H1 (cell line): ENCODE data around the gene ATP1A1. TPM values are rescaled to one million over a fixed set of nuclear protein-coding genes. Genes with fewer than 3 reads are reported as not detected.

Experiments used
- ASH2L ChIP-seq: fragments of 200-600, 300-600 bp; sonication (generic); IDR thresholded peaks from one replicate; pipeline ENCODE4 v1.7.1; 2017; ENCODE audit warnings: low read length
- CTBP2 ChIP-seq: IDR thresholded peaks from 2 replicates; pipeline ENCODE4 v1.7.0; 2011; ENCODE audit warnings: borderline replicate concordance, mild to moderate bottlenecking, moderate library complexity, mixed read lengths, low read length; ENCODE audit not compliant: insufficient read depth, insufficient read length
- FOSL1 ChIP-seq: IDR thresholded peaks from 2 replicates; pipeline ENCODE4 v1.6.1; 2011; ENCODE audit warnings: mild to moderate bottlenecking, low read depth, low read length, moderate library complexity; ENCODE audit not compliant: insufficient read depth
- NANOG ChIP-seq: IDR thresholded peaks from 2 replicates; pipeline ENCODE4 v1.6.1; 2011; ENCODE audit warnings: low read length, low read depth, mild to moderate bottlenecking, inconsistent platforms; ENCODE audit not compliant: insufficient read depth, poor library complexity, severe bottlenecking
- RAD21 ChIP-seq, 2 experiments: IDR thresholded peaks in 1 of 2; conservative IDR thresholded peaks in 1 of 2; 2 replicates each; pipeline ENCODE4 v1.6.1; 2011; ENCODE audit warnings: low read depth in 2 of 2, low read length in 2 of 2, improper control_type of control experiment in 1 of 2, inconsistent platforms in 1 of 2, mild to moderate bottlenecking in 1 of 2, moderate library complexity in 1 of 2
- SIN3A ChIP-seq, 2 experiments: IDR thresholded peaks in 1 of 2; conservative IDR thresholded peaks in 1 of 2; 2 replicates each; pipeline ENCODE4 v1.6.1; 2011 to 2012; ENCODE audit warnings: low read length in 2 of 2, improper control_type of control experiment in 1 of 2, low read depth in 1 of 2, mild to moderate bottlenecking in 1 of 2
- SP2 ChIP-seq: IDR thresholded peaks from 2 replicates; pipeline ENCODE4 v1.6.1; 2012; ENCODE audit warnings: mild to moderate bottlenecking, low read length, inconsistent platforms
- SRF ChIP-seq: IDR thresholded peaks from 2 replicates; pipeline ENCODE4 v1.6.1; 2011; ENCODE audit warnings: mild to moderate bottlenecking, low read depth, low read length, moderate library complexity
- polyA plus RNA-seq, 7 experiments: library from polyadenylated mRNA; depleted of rRNA in 3 of 7; stranded (reverse) in 5 of 7; unstranded in 2 of 7; fragments of >200 nt in 5 of 7; fragments of 200-250 nt in 2 of 7; gene quantifications; 1 replicate in 5 of 7; 2 replicates in 1 of 7; 4 replicates in 1 of 7; pipeline versions ENCODE4 v1.2.1 to v1.2.3, GENCODE V29; 2011 to 2013; ENCODE audit warnings: missing spikeins in 2 of 7, mixed read lengths in 2 of 7
- total RNA-seq: library from RNA; stranded (reverse); fragmentation: NEBNext Ultra II Directional; extraction: Animal tissue kit (Norgen Biotek cat#: 25700); gene quantifications from 2 replicates; pipeline ENCODE4 v1.2.1, GENCODE V29; 2021

ATP1A1 gene
- total and polyA plus RNA-seq, 2 of the 8 experiments (the other 6 are each of a cell fraction or from before 2014, with no cell fraction given) = 222 to 325 TPM

DNA sequence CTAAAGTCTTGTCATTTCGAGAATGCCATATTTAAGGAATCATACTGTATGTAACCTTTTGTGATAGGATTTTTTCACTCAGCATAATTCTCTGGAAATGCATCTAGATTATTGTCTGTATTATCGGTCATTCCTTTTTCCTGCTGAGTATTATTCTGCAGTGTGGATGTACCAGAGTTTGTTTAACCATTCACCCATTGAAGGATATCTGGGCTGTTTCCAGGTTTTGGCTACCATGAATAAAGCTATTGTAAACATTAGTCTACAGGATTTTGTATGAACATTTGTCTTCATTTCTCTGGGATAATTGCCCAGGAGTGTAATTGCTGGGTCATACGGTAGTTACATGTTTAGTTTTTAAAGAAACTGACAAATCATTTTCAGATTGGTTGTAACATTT, 61.8 kb downstream of the ATP1A1 start (continued):
- TF ChIP-seq CTBP2 (no peak), RAD21 (IDR thresholded peaks at IDR 0.05 in 1 of 2, conservative IDR thresholded peaks at IDR 0.05 in 1 of 2; ENCODE audit: low read depth in 2 of 2, low read length in 2 of 2) (no peak), FOSL1 (no peak), SIN3A (conservative IDR thresholded peaks at IDR 0.05 in 1 of 2, IDR thresholded peaks at IDR 0.05 in 1 of 2; ENCODE audit: low read depth in 1 of 2, low read length in 2 of 2) (no peak), NANOG (no peak), SP2 (no peak), SRF (no peak), ASH2L (no peak)
